ENCODE data around the gene RXFP4. TPM values are rescaled to one million over a fixed set of nuclear protein-coding genes. Genes with fewer than 3 reads are reported as not detected.

RXFP4 gene
- total RNA-seq, 1 experiment from 2014 or later = not detected

- H3K4me2 ChIP-seq = peak overlapping the region; percentile 94
- peaks cover 63% of the 10 kb centered on the region for H3F3A ChIP-seq (ENCODE audit: insufficient read depth, low read depth)
- H3K9me2 ChIP-seq (ENCODE audit: insufficient read depth) = no peaks in the 10 kb centered on the region
- H3K4me3 ChIP-seq = peak overlapping the region; percentile 93
- H4K20me1 ChIP-seq (ENCODE audit: insufficient read depth) = peaks cover 22% of the 10 kb centered on the region
- H3K9me3 ChIP-seq (ENCODE audit: insufficient read depth, low read depth) = no peaks in the 10 kb centered on the region
- intact Hi-C loops (cut with micrococcal nuclease; ENCODE audit: unreplicated experiment) = loop anchor here (5.0 kb wide), 1 partner anchor 303 kb away; the partner anchor contains the start of genes SMG5 and TMEM79
- no peak overlapping the region for H2AFZ ChIP-seq
- BruUV-seq (replicated peaks) = no TSS peak
- TF ChIP-seq EZH2 (IDR thresholded peaks at IDR 0.05; ENCODE audit: low read depth) (no peak), CTCF (conservative IDR thresholded peaks at IDR 0.05) (no peak)
- POLR2A ChIA-PET (ENCODE audit: unreplicated experiment) = interaction anchor here (0.6 to 0.9 kb wide), 4 partner anchors 10 to 289 kb away, joined by 3 to 12 read pairs (median 6); no protein-coding TSS in a partner anchor
- peaks cover 57% of the 10 kb centered on the region for H3K4me1 ChIP-seq (replicated peaks; ENCODE audit: insufficient read depth)
- peak; percentile 58 to 80 for DNase-seq
- H3K27ac ChIP-seq = peak overlapping the region; percentile 96
- H3K79me2 ChIP-seq (ENCODE audit: low read depth) = peaks cover 79% of the 10 kb centered on the region
- CTCF ChIA-PET = interaction anchor here (1.2 kb wide), 1 partner anchor 10 kb away, joined by 3 read pairs; no protein-coding TSS in a partner anchor
- H3K27me3 ChIP-seq (ENCODE audit: insufficient read depth, low read depth) = no peaks in the 10 kb centered on the region
- H3K36me3 ChIP-seq (ENCODE audit: low read depth) = peaks cover 15% of the 10 kb centered on the region
Measured at GRCh38 chr1:155979597-155980343, 38.3 kb downstream of the RXFP4 start.

- H3K9me2 ChIP-seq (ENCODE audit: insufficient read depth) = no peaks in the 10 kb centered on the region
- TF ChIP-seq EZH2 (IDR thresholded peaks at IDR 0.05; ENCODE audit: low read depth) = no peak
- no peak for TF ChIP-seq CTCF (conservative IDR thresholded peaks at IDR 0.05)
- ChIA-PET CTCF (interaction anchor here (0.6 kb wide), 1 partner anchor 39 kb away, joined by 3 read pairs; no protein-coding TSS in a partner anchor), POLR2A (ENCODE audit: unreplicated experiment) (interaction anchor here (0.6 to 0.7 kb wide), 3 partner anchors 20 to 302 kb away, joined by 3 to 6 read pairs (median 4); partner anchors contain the start of gene TMEM79)
- peak overlapping the region; percentile 94 for H3K4me2 ChIP-seq
- peaks cover 62% of the 10 kb centered on the region for H3K79me2 ChIP-seq (ENCODE audit: low read depth)
- intact Hi-C loops (cut with micrococcal nuclease; ENCODE audit: unreplicated experiment) = loop anchor here (1.0 kb wide), 1 partner anchor 19 kb away; no protein-coding TSS in a partner anchor
- peaks cover 62% of the 10 kb centered on the region for H3F3A ChIP-seq (ENCODE audit: insufficient read depth, low read depth)
- peaks cover 44% of the 10 kb centered on the region for H3K4me1 ChIP-seq (replicated peaks; ENCODE audit: insufficient read depth)
- DNase-seq = peak; percentile 27 to 92
- H3K27me3 ChIP-seq (ENCODE audit: insufficient read depth, low read depth) = no peaks in the 10 kb centered on the region
- H3K4me3 ChIP-seq = peak overlapping the region; percentile 93
- no peak overlapping the region for H2AFZ ChIP-seq
- peak overlapping the region; percentile 96 for H3K27ac ChIP-seq
- no TSS peak for BruUV-seq (replicated peaks)
- H3K36me3 ChIP-seq (ENCODE audit: low read depth) = peaks cover 7% of the 10 kb centered on the region; the same call in 1 of the 2 replicates
- H3K9me3 ChIP-seq (ENCODE audit: insufficient read depth, low read depth) = no peaks in the 10 kb centered on the region
- 0 out of 2 replicates have a peak, but pooled peaks cover 5% of the 10 kb centered on the region for H4K20me1 ChIP-seq (ENCODE audit: insufficient read depth)
Measured at GRCh38 chr1:155981266-155982088, 40.0 kb downstream of the RXFP4 start.

GRCh38 chr1:155982106-155982505 lies 40.7 kb downstream of the RXFP4 start:
- Histone ChIP-seq H2AFZ (no peak overlapping the region), H3K36me3 (ENCODE audit: low read depth) (peaks cover 7% of the 10 kb centered on the region; the same call in 1 of the 2 replicates), H3F3A (ENCODE audit: insufficient read depth, low read depth) (peaks cover 55% of the 10 kb centered on the region), H4K20me1 (ENCODE audit: insufficient read depth) (0 out of 2 replicates have a peak, but pooled peaks cover under 1% of the 10 kb centered on the region), H3K27me3 (ENCODE audit: insufficient read depth, low read depth) (no peaks in the 10 kb centered on the region), H3K9me2 (ENCODE audit: insufficient read depth) (no peaks in the 10 kb centered on the region), H3K9me3 (ENCODE audit: insufficient read depth, low read depth) (no peaks in the 10 kb centered on the region), H3K27ac (peak overlapping the region; percentile 96), H3K4me3 (peak overlapping the region; percentile 93), H3K4me2 (peak overlapping the region; percentile 94), H3K4me1 (replicated peaks; ENCODE audit: insufficient read depth) (peaks cover 44% of the 10 kb centered on the region), H3K79me2 (ENCODE audit: low read depth) (peaks cover 55% of the 10 kb centered on the region)
- intact Hi-C loops (cut with micrococcal nuclease; ENCODE audit: unreplicated experiment) = no loop called here
- DNase-seq = no peak
- POLR2A ChIA-PET (ENCODE audit: unreplicated experiment) = no interaction called here
- CTCF ChIA-PET = no interaction called here
- BruUV-seq (replicated peaks) = no TSS peak
- TF ChIP-seq CTCF (conservative IDR thresholded peaks at IDR 0.05) = no peak
- TF ChIP-seq EZH2 (IDR thresholded peaks at IDR 0.05; ENCODE audit: low read depth) = no peak
